Tibial nerve (tissue), 4 donors: ENCODE results near the gene FAM50A. TPM values are rescaled to one million over a fixed set of nuclear protein-coding genes. Genes with fewer than 3 reads are reported as not detected.

Experiments used
- DNase-seq, 2 donors: peaks; one replicate each; pipeline ENCODE4 v3.0.0-alpha.2; 2019; ENCODE audit warnings: low spot score in 2 of 2
- H3K27ac ChIP-seq, 4 donors: fragments of 200-600 bp; sonication (generic) in 3 of 4; one replicate each; pipeline ENCODE4 v1.5.1; 2017 to 2019; ENCODE audit warnings: mild to moderate bottlenecking in 1 of 4
- H3K27me3 ChIP-seq, 2 donors: fragments of 200-600 bp; sonication (generic) in 1 of 2; one replicate each; pipeline versions ENCODE4 v1.5.1 to v1.6.0; 2017 to 2019
- H3K36me3 ChIP-seq, 3 donors: fragments of 200-600 bp; sonication (generic); one replicate each; pipeline ENCODE4 v1.5.1; 2018 to 2019
- H3K4me1 ChIP-seq, 4 donors: fragments of 200-600 bp; sonication (generic) in 3 of 4; one replicate each; pipeline ENCODE4 v1.5.1; 2017 to 2019
- H3K4me3 ChIP-seq, 4 donors: fragments of 200-600 bp; sonication (generic) in 3 of 4; one replicate each; pipeline ENCODE4 v1.5.1; 2017 to 2019; ENCODE audit warnings: mild to moderate bottlenecking in 1 of 4, moderate library complexity in 1 of 4
- H3K9me3 ChIP-seq, 4 donors: fragments of 200-600 bp; sonication (generic) in 3 of 4; one replicate each; pipeline ENCODE4 v1.5.1; 2017 to 2019
- CTCF ChIP-seq, 5 experiments: fragments of 200-600 bp in 3 of 5; fragments of 450-650 bp in 2 of 5; sonication (generic) in 3 of 5; IDR thresholded peaks; one replicate each; pipeline ENCODE4 v1.5.1; 2016 to 2019; ENCODE audit warnings: antibody characterized with exemption in 5 of 5, mild to moderate bottlenecking in 3 of 5, moderate library complexity in 2 of 5
- EP300 ChIP-seq, 2 donors: sonication (generic); formaldehyde crosslinking; IDR thresholded peaks; one replicate each; pipeline ENCODE4 v1.6.1; 2017; ENCODE audit warnings: antibody characterized with exemption in 2 of 2, mild to moderate bottlenecking in 1 of 2
- POLR2A ChIP-seq, 2 donors: fragments of 450-650 bp; IDR thresholded peaks; one replicate each; pipeline ENCODE4 v1.6.1; 2017; ENCODE audit warnings: antibody characterized with exemption in 2 of 2, mild to moderate bottlenecking in 2 of 2, moderate library complexity in 2 of 2
- WGBS, 2 donors: methylation state at CpG; one replicate each; pipeline ENCODE4 v1.1.5; 2018; 5-methylcytosine and 5-hydroxymethylcytosine counted together
- total RNA-seq, 4 donors: library from RNA; depleted of rRNA; stranded (reverse); fragments of >200 nt; gene quantifications; one replicate each; pipeline ENCODE4 v1.1.0, GENCODE V29; 2016

FAM50A gene
- total RNA-seq, 4 donors from 2014 or later = 47.5 to 90.6 (median 63.0) TPM

GRCh38 chrX:154401918-154402621 lies 41.9 kb upstream of the FAM50A start:
- Histone ChIP-seq H3K27ac (no peak overlapping the region), H3K4me3 (no peak overlapping the region), H3K9me3 (no peaks in the 10 kb centered on the region), H3K36me3 (peaks cover 0 to 23% (median 6%) of the 10 kb centered on the region in 3 donors), H3K4me1 (peaks cover 0 to 18% (median 0%) of the 10 kb centered on the region in 4 donors), H3K27me3 (no peaks in the 10 kb centered on the region)
- TF ChIP-seq CTCF (IDR thresholded peaks at IDR 0.05) = no peak
- WGBS, 2 donors = 59 to 73% methylated on average over 5 to 6 of the region's 6 CpGs
- DNase-seq = no peak

- Histone ChIP-seq H3K36me3 (peaks cover 0 to 23% (median 6%) of the 10 kb centered on the region in 3 donors), H3K4me3 (no peak overlapping the region), H3K27me3 (no peaks in the 10 kb centered on the region), H3K4me1 (peaks cover 0 to 18% (median 0%) of the 10 kb centered on the region in 4 donors), H3K9me3 (no peaks in the 10 kb centered on the region), H3K27ac (no peak overlapping the region)
- no peak for TF ChIP-seq EP300 (IDR thresholded peaks at IDR 0.05)
- no peak for TF ChIP-seq POLR2A (IDR thresholded peaks at IDR 0.05)
- no peak for TF ChIP-seq CTCF (IDR thresholded peaks at IDR 0.05)
- DNase-seq = no peak
- WGBS, 2 donors = 71 to 79% methylated on average over 14 to 19 of the region's 19 CpGs
Observed at GRCh38 chrX:154402622-154403127, 41.3 kb upstream of the FAM50A start.

GRCh38 chrX:154403192-154403591 lies 40.7 kb upstream of the FAM50A start:
- no peaks in the 10 kb centered on the region for H3K9me3 ChIP-seq
- peaks cover 0 to 22% (median 0%) of the 10 kb centered on the region in 4 donors for H3K4me1 ChIP-seq
- no peak for DNase-seq
- WGBS, 2 donors = 73% methylated on average over 10 of the region's 10 CpGs; no CpG with 5 or more reads in 1 of the 2 donors
- H3K27ac ChIP-seq = no peak overlapping the region
- TF ChIP-seq CTCF (IDR thresholded peaks at IDR 0.05) (no peak), EP300 (IDR thresholded peaks at IDR 0.05) (no peak)
- H3K4me3 ChIP-seq = no peak overlapping the region
- no peaks in the 10 kb centered on the region for H3K27me3 ChIP-seq
- peaks cover 0 to 23% (median 6%) of the 10 kb centered on the region in 3 donors for H3K36me3 ChIP-seq

GRCh38 chrX:154403858-154404257 lies 40.1 kb upstream of the FAM50A start:
- no peaks in the 10 kb centered on the region for H3K9me3 ChIP-seq
- H3K27ac ChIP-seq = no peak overlapping the region
- WGBS, 2 donors = 85 to 88% methylated on average over 4 of the region's 4 CpGs
- H3K27me3 ChIP-seq = no peaks in the 10 kb centered on the region
- DNase-seq = no peak
- TF ChIP-seq POLR2A (IDR thresholded peaks at IDR 0.05) (no peak), EP300 (IDR thresholded peaks at IDR 0.05) (no peak), CTCF (IDR thresholded peaks at IDR 0.05) (no peak)
- no peak overlapping the region for H3K4me3 ChIP-seq
- peaks cover 0 to 23% (median 6%) of the 10 kb centered on the region in 3 donors for H3K36me3 ChIP-seq
- peaks cover 0 to 24% (median 0%) of the 10 kb centered on the region in 4 donors for H3K4me1 ChIP-seq

GRCh38 chrX:154404625-154405192 lies 39.2 kb upstream of the FAM50A start:
- no peak for DNase-seq
- no peak overlapping the region for H3K4me3 ChIP-seq
- H3K27ac ChIP-seq = no peak overlapping the region
- H3K36me3 ChIP-seq = peaks cover 0 to 17% (median 4%) of the 10 kb centered on the region in 3 donors
- WGBS, 2 donors = 90 to 91% methylated on average over 2 to 12 of the region's 16 CpGs
- H3K9me3 ChIP-seq = no peaks in the 10 kb centered on the region
- no peaks in the 10 kb centered on the region for H3K27me3 ChIP-seq
- TF ChIP-seq CTCF (IDR thresholded peaks at IDR 0.05) = no peak
- no peak for TF ChIP-seq POLR2A (IDR thresholded peaks at IDR 0.05)
- no peak for TF ChIP-seq EP300 (IDR thresholded peaks at IDR 0.05)
- H3K4me1 ChIP-seq = peaks cover 0 to 18% (median 0%) of the 10 kb centered on the region in 4 donors
